GM12891 (cell line): ENCODE results near the gene P2RY1.
"Not testable (repeated sequence)": the region's sequence is repeated elsewhere in the genome, so short reads cannot be mapped to it uniquely, and the experiment has no call there.

Experiments used
- DNase-seq: peaks from one replicate; pipeline ENCODE4 v3.0.0; 2011; ENCODE audit warnings: low spot score; ENCODE audit not compliant: insufficient read length
- FAIRE-seq: peaks from 2 replicates; lab custom pipeline; 2011; peaks lifted over from hg19 to GRCh38; lab: Jason Lieb, UNC
- PAX5 ChIP-seq: IDR thresholded peaks from 2 replicates; pipeline ENCODE4 v1.6.1; 2011; ENCODE audit warnings: low read length, moderate library complexity, mild to moderate bottlenecking; ENCODE audit not compliant: insufficient read depth, severe bottlenecking
- POLR2A ChIP-seq: IDR thresholded peaks from 2 replicates; pipeline ENCODE4 v1.6.1; 2011; ENCODE audit warnings: low read depth, low read length, control low read depth
- POLR2AphosphoS5 ChIP-seq: IDR thresholded peaks from 2 replicates; pipeline ENCODE4 v1.6.1; 2011; ENCODE audit warnings: low read depth, low read length, control low read depth
- POU2F2 ChIP-seq: IDR thresholded peaks from 2 replicates; pipeline ENCODE4 v1.6.1; 2011; ENCODE audit warnings: low read depth, mild to moderate bottlenecking, control low read depth, low read length, moderate library complexity
- SPI1 ChIP-seq: IDR thresholded peaks from 2 replicates; pipeline ENCODE4 v1.6.1; 2011; ENCODE audit warnings: low read depth, low read length, control low read depth
- TAF1 ChIP-seq: IDR thresholded peaks from 2 replicates; pipeline ENCODE4 v1.6.1; 2011; ENCODE audit warnings: low read depth, low read length, control low read depth

Gene P2RY1

GRCh38 chr3:152839511-152839910 lies 4.6 kb downstream of the P2RY1 start:
- TF ChIP-seq POLR2A: no peak
- no peak for TF ChIP-seq POLR2AphosphoS5
- no peak for TF ChIP-seq PAX5
- no peak for TF ChIP-seq SPI1
- no peak for TF ChIP-seq POU2F2
- FAIRE-seq: no peak
- no peak for DNase-seq

GRCh38 chr3:152841131-152841530 lies 6.2 kb downstream of the P2RY1 start:
- TF ChIP-seq TAF1 (no peak), POLR2AphosphoS5 (no peak), POU2F2 (no peak), POLR2A (no peak), SPI1 (no peak), PAX5 (no peak)
- FAIRE-seq (no peak), DNase-seq (no peak)

- TF ChIP-seq POU2F2 (no peak), POLR2A (no peak), PAX5 (no peak), TAF1 (no peak), SPI1 (no peak), POLR2AphosphoS5 (no peak)
- no peak for FAIRE-seq
- no peak for DNase-seq
Measured at GRCh38 chr3:152842413-152842812, 7.5 kb downstream of the P2RY1 start.

GRCh38 chr3:152843955-152844354 lies 9.0 kb downstream of the P2RY1 start:
- TF ChIP-seq POU2F2: no peak
- TF ChIP-seq POLR2AphosphoS5: no peak
- no peak for TF ChIP-seq PAX5
- no peak for TF ChIP-seq SPI1
- TF ChIP-seq POLR2A: no peak
- no peak for TF ChIP-seq TAF1
- FAIRE-seq (no peak), DNase-seq (no peak)

- FAIRE-seq, DNase-seq: not testable (repeated sequence)
Measured at GRCh38 chr3:152846572-152847202, 11.8 kb downstream of the P2RY1 start.

DNA sequence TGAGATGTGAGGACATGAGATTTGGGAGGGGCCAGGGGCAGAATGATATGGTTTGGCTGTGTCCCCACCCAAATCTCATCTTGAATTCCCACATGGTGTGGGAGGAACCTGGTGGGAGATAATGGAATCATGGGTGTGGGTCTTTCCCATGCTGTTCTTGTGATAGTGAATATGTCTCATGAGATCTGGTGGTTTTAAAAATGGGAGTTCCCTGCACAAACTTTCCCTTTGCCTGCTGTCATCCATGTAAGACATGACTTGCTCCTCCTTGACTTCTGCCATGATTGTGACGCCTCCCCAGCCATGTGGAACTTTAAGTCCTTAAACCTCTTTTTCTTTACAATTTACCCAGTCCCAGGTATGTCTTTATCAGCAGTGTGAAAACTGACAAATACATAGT lies 12.7 kb downstream of the P2RY1 start:
- DNase-seq, FAIRE-seq: not testable (repeated sequence)

- DNase-seq: no peak
- no peak for FAIRE-seq
- TF ChIP-seq POU2F2 (no peak), POLR2A (no peak), POLR2AphosphoS5 (no peak), SPI1 (no peak), PAX5 (no peak), TAF1 (no peak)
Measured at GRCh38 chr3:152849996-152850578, 15.2 kb downstream of the P2RY1 start.

DNA sequence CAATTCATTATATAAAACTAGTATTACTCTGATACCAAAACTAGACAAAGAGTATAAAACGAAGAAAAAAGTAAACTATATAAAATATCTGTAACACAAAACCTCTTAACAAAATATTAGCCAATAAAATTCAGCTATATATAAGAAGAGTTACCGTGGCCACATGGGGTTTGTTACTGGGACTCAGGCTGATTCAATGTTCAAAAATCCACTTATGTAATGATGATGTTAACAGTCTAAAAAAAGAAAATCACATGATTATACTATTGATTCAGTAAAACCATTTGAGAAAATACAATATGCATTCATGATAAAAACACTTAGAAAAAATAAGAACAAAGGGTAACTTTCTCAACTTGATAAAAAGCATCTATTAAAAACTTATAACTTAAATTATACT lies 18.3 kb downstream of the P2RY1 start:
- TF ChIP-seq TAF1: no peak
- FAIRE-seq: no peak
- no peak for DNase-seq

DNA sequence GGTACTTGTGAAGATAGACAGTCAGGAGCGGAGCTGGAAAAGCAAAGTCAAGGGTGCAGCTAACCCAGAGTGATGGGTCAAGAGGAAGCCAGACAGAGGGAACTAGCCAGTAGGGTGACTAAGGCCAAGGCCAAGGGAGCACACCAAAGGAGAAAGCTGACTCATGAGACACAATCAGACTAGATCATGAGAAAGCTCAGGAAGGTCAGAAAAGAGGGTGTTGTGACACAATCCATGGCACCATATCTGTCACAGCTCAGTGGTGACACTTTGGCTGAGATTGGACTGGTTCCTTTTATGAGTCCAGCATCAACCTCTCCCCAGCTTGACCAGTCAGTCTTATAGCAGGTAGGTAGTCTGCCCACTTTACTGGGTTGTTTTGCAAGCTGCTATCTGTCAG lies 22.2 kb downstream of the P2RY1 start:
- TF ChIP-seq TAF1 (no peak), SPI1 (no peak), PAX5 (no peak), POLR2AphosphoS5 (no peak), POU2F2 (no peak), POLR2A (no peak)
- no peak for DNase-seq
- no peak for FAIRE-seq

- DNase-seq: no peak
- no peak for FAIRE-seq
- TF ChIP-seq TAF1: no peak
- no peak for TF ChIP-seq PAX5
- no peak for TF ChIP-seq POLR2AphosphoS5
- TF ChIP-seq SPI1: no peak
- TF ChIP-seq POLR2A: no peak
- TF ChIP-seq POU2F2: no peak
Measured at GRCh38 chr3:152858170-152858800, 23.4 kb downstream of the P2RY1 start.

GRCh38 chr3:152860736-152861135 lies 25.8 kb downstream of the P2RY1 start:
- FAIRE-seq (no peak), DNase-seq (no peak)
- TF ChIP-seq TAF1 (no peak), PAX5 (no peak), SPI1 (no peak), POLR2AphosphoS5 (no peak), POU2F2 (no peak), POLR2A (no peak)
